Measurements from ENCODE around the gene ZNF830. TPM values are rescaled to one million over a fixed set of nuclear protein-coding genes. Genes with fewer than 3 reads are reported as not detected.

Gene ZNF830
- total and polyA plus RNA-seq, 2 of the 13 experiments (the other 11 are each of a cell fraction or from before 2014, with no cell fraction given): 6.1 to 19.0 TPM

- H4K20me1 ChIP-seq (ENCODE audit: insufficient read depth, low read length): no peaks in the 10 kb centered on the region
- no peak overlapping the region for H3K4me3 ChIP-seq (replicated peaks in 1 of 3; ENCODE audit: insufficient read depth in 1 of 3, low read depth in 2 of 3, low read length in 3 of 3)
- no peak overlapping the region for H3K9ac ChIP-seq (ENCODE audit: insufficient read depth, low read depth, low read length)
- H3K4me1 ChIP-seq (ENCODE audit: insufficient read depth, low read length): no peaks in the 10 kb centered on the region
- BruUV-seq (replicated peaks): no TSS peak
- ATAC-seq (no peak), DNase-seq (ENCODE audit: low spot score) (no peak), FAIRE-seq (no peak)
- no peaks in the 10 kb centered on the region for H3K27me3 ChIP-seq (ENCODE audit: control insufficient read depth in 1 of 2, insufficient read depth in 2 of 2, low read length in 2 of 2)
- WGBS (ENCODE audit: low lambda C conversion rate): 100% methylated on average over 2 of the region's 2 CpGs
- H3K4me2 ChIP-seq (ENCODE audit: low read depth, low read length): no peak overlapping the region
- no peaks in the 10 kb centered on the region for H3K9me3 ChIP-seq (ENCODE audit: low read length)
- no peaks in the 10 kb centered on the region for H3K79me2 ChIP-seq (ENCODE audit: insufficient read depth, low read length)
- in situ Hi-C loops (cut with HindIII; ENCODE audit: extremely low pct_ligation_motif_present, low pct_unique_long_range_greater_than_20kb): no loop called here
- POLR2A ChIA-PET: no interaction called here
- H2AFZ ChIP-seq (ENCODE audit: low read length): no peak overlapping the region
- peaks cover 19 to 96% of the 10 kb centered on the region in 2 experiments for H3K36me3 ChIP-seq (replicated peaks in 1 of 2; ENCODE audit: control insufficient read depth in 1 of 2, insufficient read depth in 2 of 2, low read length in 2 of 2)
- CTCF ChIA-PET (ENCODE audit: low intra/inter-chr PET ratio, low total read pairs): no interaction called here
- no peak overlapping the region for H3K27ac ChIP-seq (ENCODE audit: extremely low read length, insufficient read depth, low read length)
- intact Hi-C loops (cut with micrococcal nuclease; ENCODE audit: unreplicated experiment): no loop called here
- TF ChIP-seq ZSCAN12 (CRISPR knock-in tag; IDR thresholded peaks at IDR 0.05): no peak
- no peak for TF ChIP-seq MEF2D (CRISPR knock-in tag; IDR thresholded peaks at IDR 0.05)
- TF ChIP-seq UBTF (CRISPR knock-in tag; IDR thresholded peaks at IDR 0.05): no peak
- no peak for TF ChIP-seq ZNF331 (CRISPR knock-in tag; IDR thresholded peaks at IDR 0.05)
- TF ChIP-seq ZNF784 (CRISPR knock-in tag; IDR thresholded peaks at IDR 0.05; ENCODE audit: borderline replicate concordance): no peak
- TF ChIP-seq CSRNP1 (CRISPR knock-in tag; IDR thresholded peaks at IDR 0.05): no peak
- TF ChIP-seq ZIK1 (CRISPR knock-in tag; IDR thresholded peaks at IDR 0.05; ENCODE audit: borderline replicate concordance, low read depth): no peak
- TF ChIP-seq ZNF710 (CRISPR knock-in tag; IDR thresholded peaks at IDR 0.05; ENCODE audit: borderline replicate concordance): no peak
- no peak for TF ChIP-seq MED8 (CRISPR knock-in tag; IDR thresholded peaks at IDR 0.05; ENCODE audit: insufficient replicate concordance)
- no peak for TF ChIP-seq ZNF709 (CRISPR knock-in tag; IDR thresholded peaks at IDR 0.05)
- no peak for TF ChIP-seq ZNF256 (CRISPR knock-in tag; conservative IDR thresholded peaks at IDR 0.05)
- no peak for TF ChIP-seq SMAD3 (CRISPR knock-in tag; IDR thresholded peaks at IDR 0.05)
- no peak for TF ChIP-seq ZBTB42 (CRISPR knock-in tag; IDR thresholded peaks at IDR 0.05)
- no peak for TF ChIP-seq ZBED4 (CRISPR knock-in tag; IDR thresholded peaks at IDR 0.05; ENCODE audit: borderline replicate concordance)
Observed at GRCh38 chr17:34993031-34993430, 31.7 kb downstream of the ZNF830 start.
